Mucosa of descending colon (tissue), 3 donors: ENCODE data around the gene YTHDF1. TPM values are rescaled to one million over a fixed set of nuclear protein-coding genes. Genes with fewer than 3 reads are reported as not detected.
"Not testable (repeated sequence)": the region's sequence is repeated elsewhere in the genome, so short reads cannot be mapped to it uniquely, and the experiment has no call there.

Experiments
- ATAC-seq: fragments of 200-7000 bp; cut with Tn5 transposase; one replicate; pipeline ENCODE4 v1.9.1; 2020; ENCODE audit warnings: mild to moderate bottlenecking, moderate library complexity
- DNase-seq, 3 donors: peaks; one replicate each; pipeline ENCODE4 v3.0.0-alpha.2; 2020
- H3K36me3 ChIP-seq: fragments of 200-600 bp; one replicate; pipeline ENCODE4 v1.8.0; 2021; ENCODE audit warnings: low read depth, mild to moderate bottlenecking
- H3K4me1 ChIP-seq: fragments of 200-600 bp; one replicate; pipeline ENCODE4 v1.8.0; 2021; ENCODE audit warnings: low read depth, mild to moderate bottlenecking
- H3K4me3 ChIP-seq: fragments of 200-600 bp; one replicate; pipeline ENCODE4 v1.8.0; 2021; ENCODE audit warnings: mild to moderate bottlenecking
- H3K9me3 ChIP-seq: fragments of 200-600 bp; one replicate; pipeline ENCODE4 v1.8.0; 2021; ENCODE audit warnings: mild to moderate bottlenecking
- intact Hi-C, 2 donors: fragments of 100-400 bp; cut with DNase I in 1 of 2; cut with micrococcal nuclease in 1 of 2; formaldehyde crosslinking; loops; one replicate each; pipeline versions ENCODE4 v1.11.0 to v1.11.1; 2022; cut with DNase I, micrococcal nuclease
- total RNA-seq, 3 donors: library from RNA; stranded (reverse); fragmentation: NEBNext Ultra II Directional in 2 of 3; extraction: Animal tissue kit (Norgen Biotek cat#: 25700) in 2 of 3; gene quantifications; one replicate each; pipeline versions ENCODE4 v1.2.1 to v1.2.4, GENCODE V29; 2021 to 2023
- TF ChIP-seq, protein P1 (sequence below): fragments of 200-600 bp; IDR thresholded peaks from one replicate; pipeline ENCODE4 v1.8.0; 2022; ENCODE audit warnings: antibody characterized with exemption, mild to moderate bottlenecking
- donor health status: DM: no; HTN: no; CAD: no; lungs with moderate emphysema.
- donor health status: DM: no; HTN: no; CAD: no.
- donor health status: DM: no; HTN: yes; CAD: no.

Gene YTHDF1
- total RNA-seq, 3 donors from 2014 or later: 32.0 to 37.2 (median 34.2) TPM

DNA sequence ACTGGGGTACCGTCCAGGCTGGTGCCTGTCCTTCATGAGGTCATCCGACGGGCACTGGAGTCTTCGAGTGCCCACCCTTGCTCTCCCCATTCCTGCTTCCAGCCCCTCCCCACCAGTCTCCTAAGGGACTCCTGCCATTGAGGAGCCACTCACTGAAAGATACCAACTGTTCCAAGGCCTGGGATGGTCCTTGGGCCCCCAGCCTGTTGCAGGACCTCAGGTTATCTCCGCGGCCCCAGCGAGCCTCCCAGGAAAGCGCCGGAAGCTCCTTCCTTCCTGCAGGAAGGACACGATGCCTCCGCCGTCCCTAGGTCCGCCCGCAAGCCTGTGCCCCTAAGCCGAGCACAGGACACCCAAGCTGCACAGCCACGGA lies 37.1 kb upstream of the YTHDF1 start:
- Histone ChIP-seq H3K4me3 (no peak overlapping the region), H3K36me3 (no peaks in the 10 kb centered on the region), H3K4me1 (peaks cover 3% of the 10 kb centered on the region), H3K9me3 (no peaks in the 10 kb centered on the region)
- TF ChIP-seq, protein P1, sequence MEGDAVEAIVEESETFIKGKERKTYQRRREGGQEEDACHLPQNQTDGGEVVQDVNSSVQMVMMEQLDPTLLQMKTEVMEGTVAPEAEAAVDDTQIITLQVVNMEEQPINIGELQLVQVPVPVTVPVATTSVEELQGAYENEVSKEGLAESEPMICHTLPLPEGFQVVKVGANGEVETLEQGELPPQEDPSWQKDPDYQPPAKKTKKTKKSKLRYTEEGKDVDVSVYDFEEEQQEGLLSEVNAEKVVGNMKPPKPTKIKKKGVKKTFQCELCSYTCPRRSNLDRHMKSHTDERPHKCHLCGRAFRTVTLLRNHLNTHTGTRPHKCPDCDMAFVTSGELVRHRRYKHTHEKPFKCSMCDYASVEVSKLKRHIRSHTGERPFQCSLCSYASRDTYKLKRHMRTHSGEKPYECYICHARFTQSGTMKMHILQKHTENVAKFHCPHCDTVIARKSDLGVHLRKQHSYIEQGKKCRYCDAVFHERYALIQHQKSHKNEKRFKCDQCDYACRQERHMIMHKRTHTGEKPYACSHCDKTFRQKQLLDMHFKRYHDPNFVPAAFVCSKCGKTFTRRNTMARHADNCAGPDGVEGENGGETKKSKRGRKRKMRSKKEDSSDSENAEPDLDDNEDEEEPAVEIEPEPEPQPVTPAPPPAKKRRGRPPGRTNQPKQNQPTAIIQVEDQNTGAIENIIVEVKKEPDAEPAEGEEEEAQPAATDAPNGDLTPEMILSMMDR: no peak
- DNase-seq (no peak), ATAC-seq (no peak)
- intact Hi-C loops: no loop called here

DNA sequence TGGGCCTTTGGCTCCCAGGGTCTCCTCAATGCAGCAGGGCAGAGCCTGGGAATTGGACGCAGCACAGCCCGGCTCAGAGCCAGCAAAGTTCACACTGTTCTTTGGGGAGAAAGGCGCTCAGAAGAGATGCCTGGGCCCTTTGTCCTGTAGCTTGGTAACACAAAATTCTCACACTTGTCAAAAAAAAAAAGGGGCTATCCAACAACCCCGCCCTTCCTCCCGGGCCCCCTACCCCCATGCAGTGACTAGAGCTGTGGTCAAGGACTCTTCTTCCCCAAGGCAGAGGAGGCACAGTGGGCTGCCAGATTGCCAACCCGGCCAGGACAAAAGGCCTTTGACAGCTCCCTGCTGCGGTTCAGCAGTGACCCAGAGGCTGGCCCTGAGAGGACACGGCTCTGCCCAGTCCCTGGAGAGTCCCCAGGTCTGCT lies 36.4 kb upstream of the YTHDF1 start:
- H3K4me1 ChIP-seq: peaks cover 3% of the 10 kb centered on the region
- DNase-seq (no peak), ATAC-seq (no peak)
- no peak overlapping the region for H3K4me3 ChIP-seq
- H3K9me3 ChIP-seq: no peaks in the 10 kb centered on the region
- TF ChIP-seq, protein P1: no peak
- intact Hi-C loops: no loop called here
- no peaks in the 10 kb centered on the region for H3K36me3 ChIP-seq

DNA sequence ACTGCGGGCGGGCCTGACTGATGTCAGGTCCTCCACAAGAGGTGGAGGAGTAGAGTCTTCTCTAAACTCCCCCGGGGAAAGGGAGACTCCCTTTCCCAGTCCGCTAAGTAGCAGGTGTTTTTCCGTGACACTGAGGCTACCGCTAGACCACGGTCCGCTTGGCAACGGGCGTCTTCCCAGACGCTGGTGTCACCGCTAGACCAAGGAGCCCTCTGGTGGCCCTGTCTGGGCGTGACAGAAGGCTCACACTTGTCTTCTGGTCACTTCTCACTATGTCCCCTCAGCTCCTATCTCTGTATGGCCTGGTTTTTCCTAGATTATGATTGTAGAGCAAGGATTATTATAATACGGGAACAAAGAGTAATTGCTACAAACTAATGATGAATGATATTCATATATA lies 35.4 kb upstream of the YTHDF1 start:
- DNase-seq: peak in 1 of 3 donors; percentile 21
- H3K4me1 ChIP-seq, H3K9me3 ChIP-seq, H3K36me3 ChIP-seq, H3K4me3 ChIP-seq, intact Hi-C loops, ATAC-seq: not testable (repeated sequence)

DNA sequence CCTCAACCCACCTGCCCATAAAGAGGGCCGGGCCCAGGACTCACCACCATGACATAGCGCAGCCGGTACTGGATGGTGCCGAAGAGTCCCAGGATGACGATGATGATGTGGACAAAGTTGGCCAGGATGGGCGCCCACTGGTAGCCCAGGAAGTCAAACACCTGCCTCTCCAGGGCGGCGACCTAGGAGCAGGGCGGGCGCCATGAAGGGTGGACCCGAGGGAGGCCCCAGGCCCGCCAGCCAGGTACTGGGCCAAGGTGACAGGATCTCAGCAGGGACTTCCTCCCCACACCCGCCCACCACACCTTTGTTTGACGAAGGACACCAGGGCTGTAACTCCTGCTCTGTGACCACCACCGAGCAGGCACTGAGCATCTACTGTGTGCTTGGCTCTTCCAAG lies 34.0 kb upstream of the YTHDF1 start:
- no peaks in the 10 kb centered on the region for H3K9me3 ChIP-seq
- TF ChIP-seq, protein P1: no peak
- H3K4me3 ChIP-seq: no peak overlapping the region
- H3K36me3 ChIP-seq: no peaks in the 10 kb centered on the region
- no peak for DNase-seq
- H3K4me1 ChIP-seq: peaks cover 3% of the 10 kb centered on the region
- no peak for ATAC-seq
- intact Hi-C loops: no loop called here

DNA sequence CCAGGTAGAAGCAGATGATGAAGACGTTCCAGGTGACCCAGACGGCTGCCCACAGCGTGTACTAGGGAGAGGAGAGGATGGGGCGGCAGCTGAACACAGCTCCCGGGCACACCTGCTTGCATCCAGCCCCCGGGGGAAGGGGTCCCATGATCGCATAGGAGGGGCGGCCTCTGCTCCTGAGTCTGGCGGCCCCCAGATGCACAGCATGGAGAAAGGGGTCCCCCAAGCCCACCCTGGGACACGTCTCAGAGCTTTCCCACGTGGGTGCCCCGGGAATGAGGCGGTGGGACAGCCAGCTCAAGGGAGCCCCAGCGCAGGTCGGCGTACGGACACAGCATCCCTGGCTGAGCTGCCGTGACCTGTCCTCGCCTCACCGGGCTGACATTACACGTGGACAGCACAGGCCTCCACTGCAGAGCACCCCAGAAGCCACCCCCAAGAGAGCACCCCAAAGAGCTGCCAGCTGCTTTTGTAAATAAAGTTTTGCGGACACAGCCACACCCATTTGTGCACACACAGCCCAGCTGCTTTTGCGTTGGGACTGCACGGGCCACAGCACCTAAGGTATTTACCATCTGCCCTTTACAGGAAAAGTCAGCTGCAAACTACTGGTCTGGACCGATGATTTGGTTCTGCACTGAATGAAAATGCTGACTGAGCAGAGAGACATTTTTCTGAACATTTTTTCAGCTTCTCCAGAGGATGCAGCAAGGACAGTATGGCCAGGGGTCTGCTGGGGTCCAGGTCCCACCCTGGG lies 33.1 kb upstream of the YTHDF1 start:
- Histone ChIP-seq H3K36me3 (no peaks in the 10 kb centered on the region), H3K4me1 (peaks cover 3% of the 10 kb centered on the region), H3K4me3 (no peak overlapping the region), H3K9me3 (no peaks in the 10 kb centered on the region)
- DNase-seq (no peak), ATAC-seq (no peak)
- TF ChIP-seq, protein P1: no peak
- intact Hi-C loops: no loop called here

DNA sequence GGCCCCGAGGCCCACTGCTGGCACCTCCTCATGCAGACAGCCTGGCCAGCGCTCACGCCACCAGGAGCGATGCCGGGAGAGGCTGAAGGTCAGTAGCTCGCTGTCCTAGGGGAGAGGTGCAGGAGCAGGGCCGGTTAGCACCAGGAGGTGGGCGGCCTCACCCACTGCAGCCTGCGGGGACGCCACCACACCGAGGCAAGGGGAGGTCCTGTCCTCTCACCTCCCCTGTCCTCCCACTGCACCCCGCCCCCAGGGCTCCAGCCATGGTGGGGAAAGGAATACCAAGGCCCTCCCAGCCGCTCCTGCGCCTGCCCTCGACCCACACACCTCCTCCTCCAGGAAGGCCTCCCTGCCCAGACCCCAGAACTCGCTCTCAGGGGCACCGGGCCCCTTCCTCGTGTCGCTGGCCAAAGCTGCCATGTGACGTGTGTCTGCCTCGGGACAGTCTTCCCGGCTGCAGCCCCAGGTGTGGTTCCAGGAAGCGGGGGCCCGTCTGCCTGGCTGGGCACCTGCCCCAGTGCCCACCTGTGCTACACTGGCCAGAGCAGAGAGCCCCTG lies 31.8 kb upstream of the YTHDF1 start:
- TF ChIP-seq, protein P1: no peak
- no peaks in the 10 kb centered on the region for H3K36me3 ChIP-seq
- no peak for ATAC-seq
- H3K9me3 ChIP-seq: no peaks in the 10 kb centered on the region
- H3K4me3 ChIP-seq: no peak overlapping the region
- DNase-seq: no peak
- no peaks in the 10 kb centered on the region for H3K4me1 ChIP-seq
- intact Hi-C loops: no loop called here
